ENCODE data around the gene ING3. TPM values are rescaled to one million over a fixed set of nuclear protein-coding genes. Genes with fewer than 3 reads are reported as not detected.
A peak's percentile ranks its signal among the peaks of the same experiment; 100 is the strongest.

The ING3 gene
- total and polyA plus RNA-seq, 2 of the 13 experiments (the other 11 are each of a cell fraction or from before 2014, with no cell fraction given), result 6.9 to 12.8 TPM

DNA sequence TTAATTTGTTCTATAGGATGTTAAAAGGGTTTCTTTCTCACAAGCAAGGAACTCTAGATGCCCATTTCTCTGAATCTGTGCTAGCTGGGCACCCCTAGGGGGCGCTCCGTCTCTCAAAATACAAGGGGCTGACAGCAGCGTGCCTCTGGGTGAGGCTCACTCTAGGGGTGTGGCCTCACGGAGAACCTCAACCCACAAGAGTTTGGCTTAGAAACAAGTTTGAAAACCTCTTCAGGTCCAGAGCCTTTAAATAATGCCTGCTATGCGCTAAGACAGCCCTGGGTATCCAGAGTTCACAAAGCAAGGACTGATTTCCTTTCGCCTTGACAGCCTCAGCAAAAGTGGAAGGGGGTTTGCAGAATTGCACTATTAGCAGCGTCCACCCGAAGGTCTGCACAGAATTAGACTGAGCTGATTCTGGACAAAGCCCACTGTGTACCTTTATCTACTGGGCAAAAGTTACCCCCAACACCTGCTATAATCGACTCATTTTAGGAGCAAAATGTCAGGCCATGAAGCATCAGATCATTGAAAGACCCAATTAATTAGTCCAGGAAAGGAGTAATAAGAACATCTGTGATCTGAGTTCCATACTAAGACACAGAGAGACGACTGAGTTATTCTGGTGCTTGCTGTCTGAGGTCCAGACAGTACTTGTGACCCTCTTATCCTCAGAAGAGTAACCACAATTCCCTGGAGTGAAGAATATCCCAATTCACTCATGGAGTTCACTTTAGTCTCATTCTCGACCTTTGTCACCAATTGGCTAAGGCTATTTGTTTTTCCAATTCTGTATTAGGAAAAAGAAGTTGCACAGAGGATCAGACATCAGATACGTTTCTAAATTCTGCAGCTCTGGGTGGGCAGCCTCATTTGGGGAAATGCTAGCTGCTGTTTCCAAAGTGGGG lies 37.4 kb downstream of the ING3 start (continued):
- TF ChIP-seq XRCC5 (optimal IDR thresholded peaks at IDR 0.05; ENCODE audit: low read length), result peak; percentile 72
- TF ChIP-seq SOX6 (IDR thresholded peaks at IDR 0.05), result no peak
- 0 out of 2 replicates have a peak, but pooled peaks have one; percentile 12 for TF ChIP-seq SOX6 (CRISPR knock-in tag; IDR thresholded peaks at IDR 0.05)
- TF ChIP-seq SUZ12 (IDR thresholded peaks at IDR 0.05; ENCODE audit: low read depth, low read length), result no peak
- TF ChIP-seq, protein P1, sequence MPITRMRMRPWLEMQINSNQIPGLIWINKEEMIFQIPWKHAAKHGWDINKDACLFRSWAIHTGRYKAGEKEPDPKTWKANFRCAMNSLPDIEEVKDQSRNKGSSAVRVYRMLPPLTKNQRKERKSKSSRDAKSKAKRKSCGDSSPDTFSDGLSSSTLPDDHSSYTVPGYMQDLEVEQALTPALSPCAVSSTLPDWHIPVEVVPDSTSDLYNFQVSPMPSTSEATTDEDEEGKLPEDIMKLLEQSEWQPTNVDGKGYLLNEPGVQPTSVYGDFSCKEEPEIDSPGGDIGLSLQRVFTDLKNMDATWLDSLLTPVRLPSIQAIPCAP (CRISPR knock-in tag; IDR thresholded peaks at IDR 0.05; ENCODE audit: low read depth), result no peak
- TF ChIP-seq ZNF879 (CRISPR knock-in tag; IDR thresholded peaks at IDR 0.05), result no peak
- TF ChIP-seq, protein P2, sequence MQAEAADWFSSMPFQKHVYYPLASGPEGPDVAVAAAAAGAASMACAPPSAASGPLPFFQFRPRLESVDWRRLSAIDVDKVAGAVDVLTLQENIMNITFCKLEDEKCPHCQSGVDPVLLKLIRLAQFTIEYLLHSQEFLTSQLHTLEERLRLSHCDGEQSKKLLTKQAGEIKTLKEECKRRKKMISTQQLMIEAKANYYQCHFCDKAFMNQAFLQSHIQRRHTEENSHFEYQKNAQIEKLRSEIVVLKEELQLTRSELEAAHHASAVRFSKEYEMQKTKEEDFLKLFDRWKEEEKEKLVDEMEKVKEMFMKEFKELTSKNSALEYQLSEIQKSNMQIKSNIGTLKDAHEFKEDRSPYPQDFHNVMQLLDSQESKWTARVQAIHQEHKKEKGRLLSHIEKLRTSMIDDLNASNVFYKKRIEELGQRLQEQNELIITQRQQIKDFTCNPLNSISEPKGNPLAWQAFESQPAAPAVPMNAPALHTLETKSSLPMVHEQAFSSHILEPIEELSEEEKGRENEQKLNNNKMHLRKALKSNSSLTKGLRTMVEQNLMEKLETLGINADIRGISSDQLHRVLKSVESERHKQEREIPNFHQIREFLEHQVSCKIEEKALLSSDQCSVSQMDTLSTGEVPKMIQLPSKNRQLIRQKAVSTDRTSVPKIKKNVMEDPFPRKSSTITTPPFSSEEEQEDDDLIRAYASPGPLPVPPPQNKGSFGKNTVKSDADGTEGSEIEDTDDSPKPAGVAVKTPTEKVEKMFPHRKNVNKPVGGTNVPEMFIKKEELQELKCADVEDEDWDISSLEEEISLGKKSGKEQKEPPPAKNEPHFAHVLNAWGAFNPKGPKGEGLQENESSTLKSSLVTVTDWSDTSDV (CRISPR knock-in tag; IDR thresholded peaks at IDR 0.05), result no peak
- TF ChIP-seq, protein P3, sequence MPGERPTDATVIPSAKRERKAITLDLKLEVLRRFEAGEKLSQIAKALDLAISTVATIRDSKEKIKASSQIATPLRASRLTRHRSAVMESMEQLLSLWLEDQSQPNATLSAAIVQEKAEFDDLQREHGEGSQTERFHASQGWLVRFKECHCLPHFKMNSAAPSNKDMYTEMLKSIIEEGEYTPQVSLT (CRISPR knock-in tag; IDR thresholded peaks at IDR 0.05; ENCODE audit: borderline replicate concordance, low read depth), result no peak
- TF ChIP-seq JARID2 (CRISPR knock-in tag; IDR thresholded peaks at IDR 0.05; ENCODE audit: insufficient replicate concordance), result no peak
- TF ChIP-seq MXD4 (CRISPR knock-in tag; IDR thresholded peaks at IDR 0.05), result no peak
- TF ChIP-seq, protein P4, sequence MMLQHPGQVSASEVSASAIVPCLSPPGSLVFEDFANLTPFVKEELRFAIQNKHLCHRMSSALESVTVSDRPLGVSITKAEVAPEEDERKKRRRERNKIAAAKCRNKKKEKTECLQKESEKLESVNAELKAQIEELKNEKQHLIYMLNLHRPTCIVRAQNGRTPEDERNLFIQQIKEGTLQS (CRISPR knock-in tag; IDR thresholded peaks at IDR 0.05), result no peak
- TF ChIP-seq U2AF1 (optimal IDR thresholded peaks at IDR 0.05; ENCODE audit: low read depth, low read length), result no peak
- no peak for TF ChIP-seq TAF15 (IDR thresholded peaks at IDR 0.05; ENCODE audit: low read depth, low read length, poor library complexity, severe bottlenecking)
- TF ChIP-seq SOX5 (CRISPR knock-in tag; IDR thresholded peaks at IDR 0.05; ENCODE audit: borderline replicate concordance), result no peak
- TF ChIP-seq, protein P5, sequence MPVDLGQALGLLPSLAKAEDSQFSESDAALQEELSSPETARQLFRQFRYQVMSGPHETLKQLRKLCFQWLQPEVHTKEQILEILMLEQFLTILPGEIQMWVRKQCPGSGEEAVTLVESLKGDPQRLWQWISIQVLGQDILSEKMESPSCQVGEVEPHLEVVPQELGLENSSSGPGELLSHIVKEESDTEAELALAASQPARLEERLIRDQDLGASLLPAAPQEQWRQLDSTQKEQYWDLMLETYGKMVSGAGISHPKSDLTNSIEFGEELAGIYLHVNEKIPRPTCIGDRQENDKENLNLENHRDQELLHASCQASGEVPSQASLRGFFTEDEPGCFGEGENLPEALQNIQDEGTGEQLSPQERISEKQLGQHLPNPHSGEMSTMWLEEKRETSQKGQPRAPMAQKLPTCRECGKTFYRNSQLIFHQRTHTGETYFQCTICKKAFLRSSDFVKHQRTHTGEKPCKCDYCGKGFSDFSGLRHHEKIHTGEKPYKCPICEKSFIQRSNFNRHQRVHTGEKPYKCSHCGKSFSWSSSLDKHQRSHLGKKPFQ (CRISPR knock-in tag; IDR thresholded peaks at IDR 0.05; ENCODE audit: insufficient replicate concordance), result no peak
- no peak for TF ChIP-seq NFYC (CRISPR knock-in tag; IDR thresholded peaks at IDR 0.05)
- TF ChIP-seq, protein P6, sequence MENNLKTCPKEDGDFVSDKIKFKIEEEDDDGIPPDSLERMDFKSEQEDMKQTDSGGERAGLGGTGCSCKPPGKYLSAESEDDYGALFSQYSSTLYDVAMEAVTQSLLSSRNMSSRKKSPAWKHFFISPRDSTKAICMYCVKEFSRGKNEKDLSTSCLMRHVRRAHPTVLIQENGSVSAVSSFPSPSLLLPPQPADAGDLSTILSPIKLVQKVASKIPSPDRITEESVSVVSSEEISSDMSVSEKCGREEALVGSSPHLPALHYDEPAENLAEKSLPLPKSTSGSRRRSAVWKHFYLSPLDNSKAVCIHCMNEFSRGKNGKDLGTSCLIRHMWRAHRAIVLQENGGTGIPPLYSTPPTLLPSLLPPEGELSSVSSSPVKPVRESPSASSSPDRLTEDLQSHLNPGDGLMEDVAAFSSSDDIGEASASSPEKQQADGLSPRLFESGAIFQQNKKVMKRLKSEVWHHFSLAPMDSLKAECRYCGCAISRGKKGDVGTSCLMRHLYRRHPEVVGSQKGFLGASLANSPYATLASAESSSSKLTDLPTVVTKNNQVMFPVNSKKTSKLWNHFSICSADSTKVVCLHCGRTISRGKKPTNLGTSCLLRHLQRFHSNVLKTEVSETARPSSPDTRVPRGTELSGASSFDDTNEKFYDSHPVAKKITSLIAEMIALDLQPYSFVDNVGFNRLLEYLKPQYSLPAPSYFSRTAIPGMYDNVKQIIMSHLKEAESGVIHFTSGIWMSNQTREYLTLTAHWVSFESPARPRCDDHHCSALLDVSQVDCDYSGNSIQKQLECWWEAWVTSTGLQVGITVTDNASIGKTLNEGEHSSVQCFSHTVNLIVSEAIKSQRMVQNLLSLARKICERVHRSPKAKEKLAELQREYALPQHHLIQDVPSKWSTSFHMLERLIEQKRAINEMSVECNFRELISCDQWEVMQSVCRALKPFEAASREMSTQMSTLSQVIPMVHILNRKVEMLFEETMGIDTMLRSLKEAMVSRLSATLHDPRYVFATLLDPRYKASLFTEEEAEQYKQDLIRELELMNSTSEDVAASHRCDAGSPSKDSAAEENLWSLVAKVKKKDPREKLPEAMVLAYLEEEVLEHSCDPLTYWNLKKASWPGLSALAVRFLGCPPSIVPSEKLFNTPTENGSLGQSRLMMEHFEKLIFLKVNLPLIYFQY (CRISPR knock-in tag; IDR thresholded peaks at IDR 0.05; ENCODE audit: borderline replicate concordance), result no peak
- TF ChIP-seq ZNF652 (CRISPR knock-in tag; IDR thresholded peaks at IDR 0.05; ENCODE audit: borderline replicate concordance, low read depth), result no peak
- TF ChIP-seq SMAD3 (CRISPR knock-in tag; IDR thresholded peaks at IDR 0.05), result 0 out of 2 replicates have a peak, but pooled peaks have one; percentile 32
